NCI-H774 (cell line): ENCODE measurements around the gene CMYA5.
"Not testable (repeated sequence)": the region's sequence is repeated elsewhere in the genome, so short reads cannot be mapped to it uniquely, and the experiment has no call there.

Experiments used
- DNase-seq: peaks from one replicate; lab custom pipeline; 2025; lab: John Stamatoyannopoulos, UW

CMYA5 gene

GRCh38 chr5:79702606-79703380 is 13.2 kb downstream of the CMYA5 start:
- DNase-seq = no peak

- no peak for DNase-seq
Measured at GRCh38 chr5:79703381-79703645, 13.7 kb downstream of the CMYA5 start.

GRCh38 chr5:79704553-79704952 is 14.9 kb downstream of the CMYA5 start:
- no peak for DNase-seq

GRCh38 chr5:79705632-79706031 is 16.0 kb downstream of the CMYA5 start:
- DNase-seq = no peak

- not testable (repeated sequence) for DNase-seq
Measured at GRCh38 chr5:79706317-79706716, 16.7 kb downstream of the CMYA5 start.

- no peak for DNase-seq
Measured at GRCh38 chr5:79707535-79707934, 17.9 kb downstream of the CMYA5 start.

- no peak for DNase-seq
Measured at GRCh38 chr5:79712741-79713140, 23.1 kb downstream of the CMYA5 start.

GRCh38 chr5:79713727-79714126 is 24.1 kb downstream of the CMYA5 start:
- no peak for DNase-seq

- no peak for DNase-seq
Measured at GRCh38 chr5:79716839-79717238, 27.2 kb downstream of the CMYA5 start.

GRCh38 chr5:79720096-79720495 is 30.5 kb downstream of the CMYA5 start:
- no peak for DNase-seq

GRCh38 chr5:79727451-79728355 is 38.1 kb downstream of the CMYA5 start:
- no peak for DNase-seq

GRCh38 chr5:79728396-79728795 is 38.8 kb downstream of the CMYA5 start:
- DNase-seq = no peak

- no peak for DNase-seq
Measured at GRCh38 chr5:79729679-79730078, 40.0 kb downstream of the CMYA5 start.

- DNase-seq = no peak
Measured at GRCh38 chr5:79730564-79730963, 40.9 kb downstream of the CMYA5 start.

GRCh38 chr5:79731775-79732174 is 42.1 kb downstream of the CMYA5 start:
- DNase-seq = no peak

- no peak for DNase-seq
Measured at GRCh38 chr5:79736528-79737514, 47.2 kb downstream of the CMYA5 start.

GRCh38 chr5:79738349-79738748 is 48.7 kb downstream of the CMYA5 start:
- no peak for DNase-seq

- no peak for DNase-seq
Measured at GRCh38 chr5:79742549-79743136, 53.0 kb downstream of the CMYA5 start.

GRCh38 chr5:79743846-79744605 is 54.4 kb downstream of the CMYA5 start:
- no peak for DNase-seq

- DNase-seq = no peak
Measured at GRCh38 chr5:79745255-79745654, 55.6 kb downstream of the CMYA5 start.
